Measurements from ENCODE around the gene CKAP2L. TPM values are rescaled to one million over a fixed set of nuclear protein-coding genes. Genes with fewer than 3 reads are reported as not detected.
A peak's percentile ranks its signal among the peaks of the same experiment; 100 is the strongest.

Gene CKAP2L
- total and polyA plus RNA-seq, 8 donors = 1.1 to 4.4 (median 1.3) TPM

GRCh38 chr2:112805542-112805941 lies 41.1 kb upstream of the CKAP2L start:
- H3K27ac ChIP-seq = no peak overlapping the region
- TF ChIP-seq POLR2AphosphoS5 (IDR thresholded peaks at IDR 0.05) (no peak), POLR2A (IDR thresholded peaks at IDR 0.05) (no peak)
- DNase-seq = no peak
- intact Hi-C loops (cut with DNase I; ENCODE audit: low total_unique reads) = no loop called here
- peaks cover 0 to 7% (median 0%) of the 10 kb centered on the region in 4 donors for H3K9me3 ChIP-seq
- 88 to 94% (median 90%) methylated on average over 11 of the region's 11 CpGs for WGBS, 5 donors
- no peak overlapping the region for H3K4me3 ChIP-seq
- H3K36me3 ChIP-seq = no peaks in the 10 kb centered on the region
- H3K27me3 ChIP-seq = no peaks in the 10 kb centered on the region
- no peaks in the 10 kb centered on the region for H3K4me1 ChIP-seq

DNA sequence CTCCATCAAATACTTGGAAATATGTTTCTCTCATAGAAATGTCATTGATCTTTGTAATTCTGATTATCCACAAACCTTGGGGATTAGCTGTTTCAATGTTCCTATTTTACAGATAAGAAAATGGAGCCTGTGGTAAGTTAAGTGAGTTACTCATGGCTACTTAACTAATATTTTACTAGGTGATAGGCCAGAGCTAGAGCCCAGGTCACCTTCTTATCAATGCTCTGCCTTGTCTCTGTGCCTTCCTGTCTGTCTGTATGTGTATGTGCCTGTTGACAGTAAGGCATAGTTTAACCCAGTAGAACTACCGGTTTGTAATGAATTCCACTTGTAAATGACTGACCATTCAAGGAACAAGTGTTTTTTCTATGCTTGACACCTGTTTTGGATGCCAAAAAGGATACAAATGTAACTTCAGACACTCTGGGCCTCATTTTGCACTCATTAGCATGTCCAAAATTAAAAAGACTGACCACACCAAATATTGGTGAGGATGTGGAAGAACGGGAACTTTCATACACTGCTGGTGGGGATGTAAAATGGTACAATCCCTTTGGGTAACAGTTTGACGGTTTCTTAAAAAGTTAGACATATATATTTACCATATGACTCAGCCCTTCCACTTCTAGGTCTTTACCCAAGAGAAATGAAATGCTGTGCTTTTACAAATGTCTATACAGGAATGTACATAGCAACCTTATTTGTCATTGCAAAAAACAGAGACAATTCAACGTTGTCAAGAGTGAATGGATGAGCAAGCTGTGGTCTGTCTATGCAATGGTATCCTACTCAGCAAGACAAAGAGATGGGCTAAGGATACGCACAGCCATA lies 39.5 kb upstream of the CKAP2L start:
- intact Hi-C loops (cut with DNase I; ENCODE audit: low total_unique reads) = no loop called here
- Histone ChIP-seq H3K4me1 (no peaks in the 10 kb centered on the region), H3K27ac (no peak overlapping the region), H3K9me3 (peaks cover 0 to 7% (median 0%) of the 10 kb centered on the region in 4 donors), H3K27me3 (no peaks in the 10 kb centered on the region), H3K4me3 (no peak overlapping the region), H3K36me3 (no peaks in the 10 kb centered on the region)
- 58 to 76% (median 63%) methylated on average over 5 of the region's 5 CpGs for WGBS, 5 donors
- TF ChIP-seq CTCF (IDR thresholded peaks at IDR 0.05) = no peak
- no peak for TF ChIP-seq EP300 (IDR thresholded peaks at IDR 0.05)
- TF ChIP-seq POLR2AphosphoS5 (IDR thresholded peaks at IDR 0.05) = no peak
- TF ChIP-seq POLR2A (IDR thresholded peaks at IDR 0.05) = no peak
- DNase-seq = peak in 1 of 2 donors; percentile 25

DNA sequence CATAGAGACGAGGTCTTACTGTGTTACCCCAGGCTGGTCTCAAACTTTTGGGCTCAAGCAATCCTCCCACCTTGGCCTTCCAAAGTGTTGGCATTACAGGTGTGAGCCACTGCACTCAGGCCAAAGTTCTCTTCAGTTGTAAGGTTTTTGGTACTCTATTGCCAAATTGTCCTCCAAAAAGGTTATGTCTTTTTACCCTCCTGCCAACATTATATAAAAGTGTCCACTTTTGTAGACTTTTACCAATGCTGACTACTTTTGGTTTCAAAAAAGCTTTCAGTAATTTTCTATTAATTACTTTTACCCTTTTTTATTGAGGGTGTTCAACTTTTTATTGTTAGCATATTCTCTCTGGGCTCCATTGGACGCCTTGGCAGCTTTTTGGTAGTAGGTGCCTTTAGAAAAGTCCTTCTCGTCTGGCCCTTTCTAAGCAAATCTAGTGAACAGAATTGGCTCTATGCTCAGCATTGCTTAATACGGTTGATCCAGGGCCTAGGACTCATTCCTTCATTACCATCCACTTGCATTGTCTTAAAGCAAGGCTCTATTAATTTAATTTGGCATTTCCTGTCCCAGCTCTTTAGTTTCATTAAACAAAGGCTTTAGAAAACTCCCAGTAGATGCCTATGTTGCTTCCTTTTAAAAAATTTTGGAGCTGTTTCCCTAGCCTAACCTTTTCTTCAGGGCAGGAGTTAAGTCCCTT lies 36.6 kb upstream of the CKAP2L start:
- WGBS, 5 donors = 76 to 92% (median 88%) methylated on average over 4 of the region's 4 CpGs
- TF ChIP-seq EP300 (IDR thresholded peaks at IDR 0.05) = no peak
- no peak for TF ChIP-seq CTCF (IDR thresholded peaks at IDR 0.05)
- TF ChIP-seq POLR2AphosphoS5 (IDR thresholded peaks at IDR 0.05) = no peak
- TF ChIP-seq POLR2A (IDR thresholded peaks at IDR 0.05) = no peak
- intact Hi-C loops (cut with DNase I; ENCODE audit: low total_unique reads) = no loop called here

GRCh38 chr2:112798979-112799975 lies 34.9 kb upstream of the CKAP2L start:
- H3K4me1 ChIP-seq = peaks cover 0 to 3% (median 0%) of the 10 kb centered on the region in 4 donors
- no peak overlapping the region for H3K27ac ChIP-seq
- H3K27me3 ChIP-seq = no peaks in the 10 kb centered on the region
- 74 to 86% (median 77%) methylated on average over 8 of the region's 8 CpGs for WGBS, 5 donors
- no peak for TF ChIP-seq CTCF (IDR thresholded peaks at IDR 0.05)
- TF ChIP-seq EP300 (IDR thresholded peaks at IDR 0.05) = no peak
- no peak for TF ChIP-seq POLR2A (IDR thresholded peaks at IDR 0.05)
- no peak for TF ChIP-seq POLR2AphosphoS5 (IDR thresholded peaks at IDR 0.05)
- no peak overlapping the region for H3K4me3 ChIP-seq
- H3K9me3 ChIP-seq = no peaks in the 10 kb centered on the region
- no peak for DNase-seq
- intact Hi-C loops (cut with DNase I; ENCODE audit: low total_unique reads) = no loop called here
- no peaks in the 10 kb centered on the region for H3K36me3 ChIP-seq

More for the DNA sequence above, 36.6 kb upstream of the CKAP2L start:
- H3K27ac ChIP-seq = no peak overlapping the region
- DNase-seq = no peak
- H3K4me1 ChIP-seq = no peaks in the 10 kb centered on the region
- no peaks in the 10 kb centered on the region for H3K27me3 ChIP-seq
- no peaks in the 10 kb centered on the region for H3K36me3 ChIP-seq
- no peak overlapping the region for H3K4me3 ChIP-seq
- no peaks in the 10 kb centered on the region for H3K9me3 ChIP-seq
